Motor neuron (in vitro differentiated cells): ENCODE measurements around the gene ST7. TPM values are rescaled to one million over a fixed set of nuclear protein-coding genes. Genes with fewer than 3 reads are reported as not detected.
"Not testable (repeated sequence)": the region's sequence is repeated elsewhere in the genome, so short reads cannot be mapped to it uniquely, and the experiment has no call there.

ENCODE experiments used
- ATAC-seq, 8 experiments: fragments of 200-7000 bp; cut with Tn5 transposase; replicated peaks in 6 of 8; 2 replicates each; pipeline ENCODE4 v1.8.0; 2021; ENCODE audit warnings: mild to moderate bottlenecking in 8 of 8, moderate library complexity in 8 of 8
- H3K27ac ChIP-seq, 2 donors: fragments of 250-450 bp; sonication (Bioruptor Pico); 2 replicates each; pipeline ENCODE4 v1.9.0; 2021; ENCODE audit warnings: antibody characterized with exemption in 2 of 2, mild to moderate bottlenecking in 2 of 2, moderate library complexity in 1 of 2
- H3K4me1 ChIP-seq, 2 donors: fragments of 250-450 bp; sonication (Bioruptor Pico); replicated peaks in 1 of 2; 2 replicates each; pipeline ENCODE4 v1.6.1; 2021; ENCODE audit warnings: antibody characterized with exemption in 2 of 2, mild to moderate bottlenecking in 2 of 2, moderate library complexity in 1 of 2
- H3K4me3 ChIP-seq, 5 donors: fragments of 250-450 bp; sonication (Bioruptor Pico); 2 replicates each; pipeline ENCODE4 v1.9.0; 2021; ENCODE audit warnings: antibody characterized with exemption in 5 of 5, mild to moderate bottlenecking in 5 of 5, moderate library complexity in 4 of 5
- WGBS, 10 experiments: fragments of 450-650 bp; shearing (Covaris generic); methylation state at CpG; one replicate each; pipeline ENCODE4 v1.0.0; 2022; 5-methylcytosine and 5-hydroxymethylcytosine counted together
- in situ Hi-C, 9 experiments: fragments of 400-800 bp; cut with MboI; loops; one replicate each; pipeline ENCODE4 v1.15.0; 2021; ENCODE audit warnings: low sequenced_read_pairs in 9 of 9, low pct_unique_long_range_greater_than_20kb in 2 of 9; ENCODE audit not compliant: unreplicated experiment in 9 of 9
- total RNA-seq, 8 experiments: library from RNA; unstranded; fragments of 300-600 nt; gene quantifications; 2 replicates each; pipeline versions ENCODE4 v1.2.3 to v1.2.4, GENCODE V29; 2022

ST7 gene
- total RNA-seq, 8 experiments from 2014 or later: 20.6 to 55.5 (median 42.4) TPM

GRCh38 chr7:116970238-116970910, 17.1 kb downstream of the ST7 start:
- in situ Hi-C loops: no loop called here
- WGBS, 10 experiments: 67 to 100% (median 79%) methylated on average over 1 to 3 of the region's 3 CpGs; no CpG with 5 or more reads in 1 of the 10 experiments
- Histone ChIP-seq H3K27ac (no peak overlapping the region), H3K4me3 (no peak overlapping the region), H3K4me1 (peaks cover 8 to 29% of the 10 kb centered on the region in 2 donors)
- no peak for ATAC-seq

DNA sequence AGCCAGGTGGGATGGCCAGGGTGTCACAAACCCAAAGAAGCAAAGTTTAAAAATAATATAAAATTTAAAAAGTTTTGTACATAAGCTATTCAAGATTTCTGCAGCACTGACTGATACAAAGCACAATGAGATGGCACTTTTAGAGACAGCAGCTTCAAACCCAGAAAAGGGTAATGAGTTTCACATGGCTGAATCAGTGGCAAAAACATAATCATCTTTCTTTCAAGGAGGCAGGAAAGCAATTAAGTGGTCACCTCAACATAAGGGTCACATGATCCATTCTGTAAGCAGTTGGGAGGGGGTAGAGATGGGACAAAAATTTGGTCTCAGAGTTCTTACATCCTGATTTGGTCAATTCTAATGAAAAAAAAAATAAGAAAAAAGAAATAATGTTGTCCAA, 17.9 kb downstream of the ST7 start:
- in situ Hi-C loops, ATAC-seq, H3K27ac ChIP-seq, H3K4me3 ChIP-seq: not testable (repeated sequence)
- H3K4me1 ChIP-seq: peaks cover 8 to 29% of the 10 kb centered on the region in 2 donors

GRCh38 chr7:116971869-116972268, 18.6 kb downstream of the ST7 start:
- no peak overlapping the region for H3K27ac ChIP-seq
- no peak for ATAC-seq
- peaks cover 8 to 29% of the 10 kb centered on the region in 2 donors for H3K4me1 ChIP-seq
- no peak overlapping the region for H3K4me3 ChIP-seq
- in situ Hi-C loops: no loop called here
- WGBS, 10 experiments: 41 to 100% (median 78%) methylated on average over 2 to 4 of the region's 4 CpGs; no CpG with 5 or more reads in 2 of the 10 experiments

DNA sequence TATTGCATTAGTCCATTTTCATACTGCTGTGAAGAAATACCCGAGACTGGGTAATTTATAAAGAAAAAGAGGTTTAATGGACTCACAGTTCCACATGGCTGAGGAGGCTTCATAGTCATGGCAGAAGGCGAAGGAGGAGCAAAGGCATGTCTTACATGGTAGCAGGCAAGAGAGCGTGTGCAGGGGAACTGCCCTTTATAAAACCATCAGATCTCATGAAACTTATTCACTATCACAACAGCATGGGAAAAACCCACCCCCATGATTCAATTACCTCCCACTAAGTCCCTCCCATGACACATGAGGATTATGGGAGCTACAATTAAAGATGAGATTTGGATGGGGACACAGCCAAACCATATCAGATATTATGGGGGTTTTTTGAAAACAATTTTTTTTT, 21.7 kb downstream of the ST7 start:
- ATAC-seq: not testable (repeated sequence)
- WGBS, 10 experiments: 80 to 100% (median 92%) methylated on average over 1 to 3 of the region's 3 CpGs; no CpG with 5 or more reads in 1 of the 10 experiments

GRCh38 chr7:116977172-116977571, 23.9 kb downstream of the ST7 start:
- WGBS, 10 experiments: 90 to 100% (median 100%) methylated on average over 1 of the region's 1 CpG; no CpG with 5 or more reads in 4 of the 10 experiments
- Histone ChIP-seq H3K27ac (no peak overlapping the region), H3K4me1 (peaks cover 0 to 3% of the 10 kb centered on the region in 2 donors), H3K4me3 (no peak overlapping the region)
- ATAC-seq: no peak
- in situ Hi-C loops: loop anchor here in 2 of 9 experiments (25.0 kb wide), 1 partner anchor 135 kb away; no protein-coding TSS in a partner anchor

More for the DNA sequence above, 21.7 kb downstream of the ST7 start:
- in situ Hi-C loops: loop anchor here in 2 of 9 experiments (25.0 kb wide), 1 partner anchor 137 kb away; no protein-coding TSS in a partner anchor
- peaks cover 8 to 20% of the 10 kb centered on the region in 2 donors for H3K4me1 ChIP-seq
- not testable (repeated sequence) for H3K4me3 ChIP-seq, H3K27ac ChIP-seq

DNA sequence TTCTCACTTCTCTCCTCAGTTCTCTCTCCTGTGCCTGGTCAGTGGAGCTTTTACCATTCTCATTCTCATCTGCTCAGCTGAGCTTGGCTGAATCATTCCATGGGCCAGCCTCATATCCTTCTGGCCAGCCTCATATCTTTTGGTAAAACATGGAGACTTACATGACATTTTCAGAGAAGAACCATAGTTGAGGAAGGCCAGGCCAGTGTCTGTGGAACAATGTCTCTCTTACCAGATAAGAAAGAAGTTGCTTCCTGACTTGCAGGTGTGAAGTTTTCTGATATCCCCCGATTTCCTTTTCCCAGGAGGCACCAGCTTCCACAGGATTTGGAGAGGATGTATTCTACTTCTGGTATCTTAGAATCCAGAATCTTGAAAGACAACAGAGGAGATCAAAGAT, 24.7 kb downstream of the ST7 start:
- Histone ChIP-seq H3K4me1 (no peaks in the 10 kb centered on the region), H3K27ac (no peak overlapping the region), H3K4me3 (no peak overlapping the region)
- 89 to 100% (median 100%) methylated on average over 1 of the region's 1 CpG; no CpG with 5 or more reads in 5 of the 10 experiments for WGBS, 10 experiments
- in situ Hi-C loops: loop anchor here in 2 of 9 experiments (25.0 kb wide), 1 partner anchor 134 kb away; no protein-coding TSS in a partner anchor
- ATAC-seq: no peak

GRCh38 chr7:116979430-116979829, 26.1 kb downstream of the ST7 start:
- Histone ChIP-seq H3K4me1 (no peaks in the 10 kb centered on the region), H3K4me3 (no peak overlapping the region), H3K27ac (no peak overlapping the region)
- in situ Hi-C loops: loop anchor here in 2 of 9 experiments (25.0 kb wide), 1 partner anchor 133 kb away; no protein-coding TSS in a partner anchor
- no peak for ATAC-seq
- 83 to 100% (median 99%) methylated on average over 1 to 3 of the region's 3 CpGs for WGBS, 10 experiments

GRCh38 chr7:116980354-116980753, 27.1 kb downstream of the ST7 start:
- H3K4me1 ChIP-seq: no peaks in the 10 kb centered on the region
- 90 to 100% (median 100%) methylated on average over 2 to 4 of the region's 4 CpGs; no CpG with 5 or more reads in 3 of the 10 experiments for WGBS, 10 experiments
- in situ Hi-C loops: loop anchor here in 2 of 9 experiments (25.0 kb wide), 1 partner anchor 132 kb away; no protein-coding TSS in a partner anchor
- ATAC-seq: no peak
- no peak overlapping the region for H3K27ac ChIP-seq
- no peak overlapping the region for H3K4me3 ChIP-seq

GRCh38 chr7:116981939-116982338, 28.6 kb downstream of the ST7 start:
- WGBS, 10 experiments: 71 to 100% (median 88%) methylated on average over 1 to 2 of the region's 2 CpGs

DNA sequence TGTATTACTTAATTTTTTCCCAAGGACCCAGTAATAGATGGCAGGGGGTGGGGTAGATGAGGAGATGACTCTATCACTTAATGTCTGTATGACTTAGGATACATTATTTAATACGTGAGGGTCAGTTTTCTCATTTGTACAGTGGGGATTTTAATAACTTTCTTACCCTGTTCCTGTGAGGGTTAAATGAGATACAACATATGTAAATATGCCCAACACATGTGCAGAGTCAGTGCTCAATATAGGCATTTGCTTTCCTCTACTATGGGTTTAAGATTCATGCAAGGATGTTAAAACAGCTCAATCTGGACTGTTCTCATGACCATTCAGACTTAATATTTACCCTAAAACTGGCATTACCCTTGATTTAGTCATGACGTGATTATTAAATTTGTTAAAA, 31.2 kb downstream of the ST7 start:
- Histone ChIP-seq H3K4me3 (no peak overlapping the region), H3K27ac (no peak overlapping the region), H3K4me1 (no peaks in the 10 kb centered on the region)
- in situ Hi-C loops: loop anchor here in 2 of 9 experiments (25.0 kb wide), 1 partner anchor 128 kb away; no protein-coding TSS in a partner anchor
- 0 to 100% (median 63%) methylated on average over 1 to 2 of the region's 2 CpGs; no CpG with 5 or more reads in 1 of the 10 experiments for WGBS, 10 experiments
- ATAC-seq: peak in 1 of 8 experiments; percentile 20

More at GRCh38 chr7:116981939-116982338, 28.6 kb downstream of the ST7 start:
- ATAC-seq: no peak
- no peak overlapping the region for H3K27ac ChIP-seq
- no peaks in the 10 kb centered on the region for H3K4me1 ChIP-seq
- in situ Hi-C loops: loop anchor here in 2 of 9 experiments (25.0 kb wide), 1 partner anchor 130 kb away; no protein-coding TSS in a partner anchor
- H3K4me3 ChIP-seq: no peak overlapping the region

DNA sequence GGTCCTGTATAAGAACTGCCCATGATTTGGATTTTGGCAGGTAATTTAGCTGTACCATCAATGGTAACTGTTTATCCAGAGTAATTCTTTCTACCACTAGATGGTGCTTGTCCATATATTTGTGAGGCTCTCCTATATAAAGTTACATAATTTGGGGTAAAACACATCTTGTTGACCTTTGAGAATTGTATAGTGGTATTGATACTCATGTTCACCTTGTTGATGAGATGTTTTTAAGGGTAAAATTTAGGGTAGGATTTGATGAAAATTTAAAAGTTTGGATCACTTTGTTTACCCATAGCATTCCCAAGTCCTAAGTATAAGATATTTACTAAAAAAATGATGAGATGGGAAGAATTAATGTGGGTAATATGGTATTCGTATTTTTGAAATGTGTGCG, 31.6 kb downstream of the ST7 start:
- 17 to 64% (median 50%) methylated on average over 1 to 2 of the region's 2 CpGs; no CpG with 5 or more reads in 3 of the 10 experiments for WGBS, 10 experiments
- in situ Hi-C loops: loop anchor here in 2 of 9 experiments (25.0 kb wide), 1 partner anchor 127 kb away; no protein-coding TSS in a partner anchor
- Histone ChIP-seq H3K27ac (no peak overlapping the region), H3K4me1 (no peaks in the 10 kb centered on the region), H3K4me3 (no peak overlapping the region)
- ATAC-seq: peak in 3 of 8 experiments; percentile 31 to 66 (median 51)

DNA sequence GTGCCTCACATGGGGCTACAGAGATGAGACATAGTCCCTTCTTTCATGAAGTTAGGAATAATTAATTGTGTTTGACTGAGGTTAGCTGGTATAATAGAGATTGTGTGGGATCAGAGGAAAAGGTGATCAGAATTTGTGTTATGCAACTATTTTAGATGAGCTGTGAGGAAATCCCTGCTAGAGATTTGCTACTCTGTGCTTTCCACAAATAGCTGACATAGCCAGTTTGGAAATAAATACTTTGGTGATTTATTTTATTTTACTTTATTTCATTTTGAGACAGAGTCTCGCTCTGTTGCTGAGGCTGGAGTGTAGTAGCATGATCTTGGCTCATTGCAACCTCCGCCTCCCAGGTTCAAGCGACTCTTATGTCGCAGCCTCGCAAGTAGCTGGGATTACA, 32.3 kb downstream of the ST7 start:
- Histone ChIP-seq H3K27ac (no peak overlapping the region), H3K4me3 (no peak overlapping the region), H3K4me1 (no peaks in the 10 kb centered on the region)
- in situ Hi-C loops: loop anchor here in 2 of 9 experiments (25.0 kb wide), 1 partner anchor 127 kb away; no protein-coding TSS in a partner anchor
- no peak for ATAC-seq
- WGBS, 10 experiments: 80 to 100% (median 100%) methylated on average over 1 to 5 of the region's 5 CpGs; no CpG with 5 or more reads in 2 of the 10 experiments
